ENCODE results near the gene XPO5. TPM values are rescaled to one million over a fixed set of nuclear protein-coding genes. Genes with fewer than 3 reads are reported as not detected.
"Not testable (repeated sequence)": the region's sequence is repeated elsewhere in the genome, so short reads cannot be mapped to it uniquely, and the experiment has no call there.

Gene XPO5
- total RNA-seq, 4 donors from 2014 or later, result 12.9 to 123 (median 29.8) TPM

DNA sequence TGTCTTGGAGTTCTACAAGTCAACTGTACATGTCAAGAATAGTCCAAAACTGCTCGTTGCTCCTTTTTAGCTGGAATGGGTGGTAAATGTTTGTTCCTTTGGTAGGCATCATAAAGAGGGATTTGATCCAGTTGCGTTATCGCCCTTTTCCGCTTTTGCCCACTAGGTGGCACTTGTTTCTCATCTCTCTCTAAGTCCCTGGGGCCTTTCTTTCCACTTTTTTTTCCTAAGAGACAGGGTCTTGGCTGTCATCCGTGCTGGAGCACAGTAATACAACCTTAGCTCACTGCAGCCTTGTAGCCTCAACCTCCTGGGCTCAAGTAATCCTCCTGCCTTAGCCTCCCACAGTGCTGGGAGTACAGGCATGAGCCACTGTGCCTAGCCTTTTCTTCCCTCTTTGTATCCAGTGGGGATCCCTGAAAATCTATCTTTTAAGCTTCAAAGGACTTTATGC, 32.5 kb upstream of the XPO5 start:
- Histone ChIP-seq H3K27me3 (no peaks in the 10 kb centered on the region), H3K27ac (no peak overlapping the region), H3K9me3 (no peaks in the 10 kb centered on the region), H3K4me1 (peaks cover 0 to 8% (median 0%) of the 10 kb centered on the region in 3 donors), H3K36me3 (peaks cover 0 to 68% of the 10 kb centered on the region in 2 donors), H3K4me3 (no peak overlapping the region)
- 1 to 3% methylated on average over 5 of the region's 5 CpGs for WGBS, 2 donors (ENCODE audit: low coverage in 1 of 2)
- peak; percentile 58 for ATAC-seq
- TF ChIP-seq, protein P1, sequence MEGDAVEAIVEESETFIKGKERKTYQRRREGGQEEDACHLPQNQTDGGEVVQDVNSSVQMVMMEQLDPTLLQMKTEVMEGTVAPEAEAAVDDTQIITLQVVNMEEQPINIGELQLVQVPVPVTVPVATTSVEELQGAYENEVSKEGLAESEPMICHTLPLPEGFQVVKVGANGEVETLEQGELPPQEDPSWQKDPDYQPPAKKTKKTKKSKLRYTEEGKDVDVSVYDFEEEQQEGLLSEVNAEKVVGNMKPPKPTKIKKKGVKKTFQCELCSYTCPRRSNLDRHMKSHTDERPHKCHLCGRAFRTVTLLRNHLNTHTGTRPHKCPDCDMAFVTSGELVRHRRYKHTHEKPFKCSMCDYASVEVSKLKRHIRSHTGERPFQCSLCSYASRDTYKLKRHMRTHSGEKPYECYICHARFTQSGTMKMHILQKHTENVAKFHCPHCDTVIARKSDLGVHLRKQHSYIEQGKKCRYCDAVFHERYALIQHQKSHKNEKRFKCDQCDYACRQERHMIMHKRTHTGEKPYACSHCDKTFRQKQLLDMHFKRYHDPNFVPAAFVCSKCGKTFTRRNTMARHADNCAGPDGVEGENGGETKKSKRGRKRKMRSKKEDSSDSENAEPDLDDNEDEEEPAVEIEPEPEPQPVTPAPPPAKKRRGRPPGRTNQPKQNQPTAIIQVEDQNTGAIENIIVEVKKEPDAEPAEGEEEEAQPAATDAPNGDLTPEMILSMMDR (IDR thresholded peaks at IDR 0.05), result peak; percentile 63 to 79 (median 69)
- no peak for TF ChIP-seq POLR2A (IDR thresholded peaks at IDR 0.05)
- TF ChIP-seq POLR2AphosphoS5 (IDR thresholded peaks at IDR 0.05), result peak; percentile 10

DNA sequence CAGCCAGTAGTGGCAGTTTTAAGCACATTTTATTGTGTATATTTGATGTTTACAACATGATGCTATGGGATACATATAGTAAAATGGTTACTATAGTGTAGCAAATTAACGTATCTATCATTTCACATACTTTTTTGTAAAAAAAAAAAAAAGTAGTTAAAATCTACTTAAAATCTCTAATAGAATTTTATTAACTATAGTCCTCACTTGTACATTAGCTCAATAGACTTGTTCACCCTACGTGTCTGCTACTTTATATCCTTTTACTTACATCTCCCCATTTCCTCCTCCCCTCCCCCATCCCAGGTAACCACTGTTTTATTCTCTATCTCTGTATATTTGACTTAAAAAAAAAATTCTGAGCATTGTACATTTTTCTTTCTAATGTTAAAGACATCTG, 30.2 kb upstream of the XPO5 start:
- no peak overlapping the region for H3K27ac ChIP-seq
- no peaks in the 10 kb centered on the region for H3K9me3 ChIP-seq
- H3K4me3 ChIP-seq, result no peak overlapping the region
- peaks cover 0 to 11% (median 0%) of the 10 kb centered on the region in 3 donors for H3K4me1 ChIP-seq
- WGBS, 2 donors (ENCODE audit: low coverage in 1 of 2), result 74 to 87% methylated on average over 2 of the region's 2 CpGs
- no peaks in the 10 kb centered on the region for H3K27me3 ChIP-seq
- TF ChIP-seq, protein P1 (IDR thresholded peaks at IDR 0.05), result no peak
- TF ChIP-seq POLR2AphosphoS5 (IDR thresholded peaks at IDR 0.05) (no peak), EP300 (IDR thresholded peaks at IDR 0.05) (no peak), POLR2A (IDR thresholded peaks at IDR 0.05) (no peak)
- no peak for ATAC-seq
- peaks cover 0 to 68% of the 10 kb centered on the region in 2 donors for H3K36me3 ChIP-seq

DNA sequence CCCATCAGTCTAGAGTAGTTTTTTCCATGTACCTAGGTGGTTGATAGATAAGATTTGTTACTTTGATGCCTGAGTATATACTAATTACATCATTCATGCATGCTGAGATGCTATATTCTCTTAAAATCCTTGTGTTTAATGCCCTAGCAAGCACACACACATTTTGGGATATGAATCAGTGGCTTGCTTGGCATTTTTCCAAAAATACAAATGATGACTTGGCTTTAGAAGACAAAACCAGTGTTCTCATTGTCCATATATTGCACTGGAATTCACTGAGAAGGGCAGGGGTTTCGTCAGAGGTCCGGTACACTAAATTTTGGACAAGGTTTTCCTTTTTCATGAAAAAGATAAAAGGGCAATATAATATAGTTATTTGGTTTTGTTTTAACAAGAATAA, 28.3 kb upstream of the XPO5 start:
- H3K27ac ChIP-seq, result no peak overlapping the region
- TF ChIP-seq EP300 (IDR thresholded peaks at IDR 0.05) (no peak), POLR2A (IDR thresholded peaks at IDR 0.05) (no peak), POLR2AphosphoS5 (IDR thresholded peaks at IDR 0.05) (no peak)
- TF ChIP-seq, protein P1 (IDR thresholded peaks at IDR 0.05), result no peak
- no peak overlapping the region for H3K4me3 ChIP-seq
- no peak for ATAC-seq
- no peaks in the 10 kb centered on the region for H3K27me3 ChIP-seq
- WGBS, 2 donors (ENCODE audit: low coverage in 1 of 2), result 60% methylated on average over 2 of the region's 2 CpGs
- peaks cover 0 to 17% (median 0%) of the 10 kb centered on the region in 3 donors for H3K4me1 ChIP-seq
- no peaks in the 10 kb centered on the region for H3K9me3 ChIP-seq
- peaks cover 0 to 69% of the 10 kb centered on the region in 2 donors for H3K36me3 ChIP-seq

DNA sequence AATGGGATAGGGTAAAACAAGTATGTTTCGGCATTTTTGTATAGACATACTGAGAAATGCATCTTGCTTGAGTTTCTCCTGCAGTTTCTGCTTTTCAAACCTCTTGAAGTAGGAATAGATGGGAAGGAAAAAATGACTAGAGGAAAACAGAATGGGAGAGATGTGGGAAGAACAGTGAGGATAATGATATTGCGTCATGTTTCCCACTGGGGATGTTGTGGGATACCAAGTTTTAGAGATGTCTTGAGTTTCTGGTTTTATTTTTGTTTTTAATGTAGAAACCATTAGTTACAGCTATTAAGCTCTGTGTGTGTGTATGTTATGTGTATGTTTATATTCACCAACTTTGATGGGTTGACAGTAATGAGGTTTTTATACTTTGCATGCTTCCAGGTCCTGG, 24.8 kb upstream of the XPO5 start:
- H3K36me3 ChIP-seq, result peaks cover 0 to 70% of the 10 kb centered on the region in 2 donors
- 91 to 100% methylated on average over 2 of the region's 2 CpGs for WGBS, 2 donors (ENCODE audit: low coverage in 1 of 2)
- no peak for ATAC-seq

DNA sequence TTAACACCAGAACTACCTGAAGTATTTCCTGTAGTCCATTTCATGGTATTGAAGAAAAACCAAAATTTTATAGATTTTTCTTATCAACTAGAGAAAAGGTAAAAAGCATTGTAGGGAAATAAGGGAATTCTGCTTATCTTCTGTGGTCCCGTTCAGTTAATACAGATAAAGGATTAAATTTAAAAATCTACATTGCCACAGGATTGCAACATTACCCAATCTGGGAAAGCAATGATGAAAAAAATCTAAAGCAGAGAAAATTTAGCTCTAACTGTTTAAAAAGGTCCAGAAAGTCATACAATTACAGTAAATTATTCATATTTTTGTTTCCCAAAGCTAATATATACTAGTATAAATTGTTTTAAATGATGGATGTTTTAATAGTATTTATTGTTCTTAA, 18.1 kb upstream of the XPO5 start:
- Histone ChIP-seq H3K9me3 (no peaks in the 10 kb centered on the region), H3K27me3 (no peaks in the 10 kb centered on the region), H3K4me1 (no peaks in the 10 kb centered on the region), H3K4me3 (no peak overlapping the region), H3K36me3 (peaks cover 0 to 47% of the 10 kb centered on the region in 2 donors), H3K27ac (no peak overlapping the region)
- WGBS, 2 donors (ENCODE audit: low coverage in 1 of 2), result 76 to 80% methylated on average over 1 of the region's 1 CpG
- no peak for ATAC-seq
- no peak for TF ChIP-seq EP300 (IDR thresholded peaks at IDR 0.05)
- TF ChIP-seq POLR2A (IDR thresholded peaks at IDR 0.05), result no peak
- no peak for TF ChIP-seq POLR2AphosphoS5 (IDR thresholded peaks at IDR 0.05)
- TF ChIP-seq, protein P1 (IDR thresholded peaks at IDR 0.05), result no peak

More for the DNA sequence above, 24.8 kb upstream of the XPO5 start:
- Histone ChIP-seq H3K27me3 (no peaks in the 10 kb centered on the region), H3K9me3 (no peaks in the 10 kb centered on the region), H3K27ac (no peak overlapping the region), H3K4me1 (peaks cover 0 to 9% (median 0%) of the 10 kb centered on the region in 3 donors), H3K4me3 (no peak overlapping the region)
- TF ChIP-seq, protein P1 (IDR thresholded peaks at IDR 0.05), result no peak
- no peak for TF ChIP-seq POLR2A (IDR thresholded peaks at IDR 0.05)

DNA sequence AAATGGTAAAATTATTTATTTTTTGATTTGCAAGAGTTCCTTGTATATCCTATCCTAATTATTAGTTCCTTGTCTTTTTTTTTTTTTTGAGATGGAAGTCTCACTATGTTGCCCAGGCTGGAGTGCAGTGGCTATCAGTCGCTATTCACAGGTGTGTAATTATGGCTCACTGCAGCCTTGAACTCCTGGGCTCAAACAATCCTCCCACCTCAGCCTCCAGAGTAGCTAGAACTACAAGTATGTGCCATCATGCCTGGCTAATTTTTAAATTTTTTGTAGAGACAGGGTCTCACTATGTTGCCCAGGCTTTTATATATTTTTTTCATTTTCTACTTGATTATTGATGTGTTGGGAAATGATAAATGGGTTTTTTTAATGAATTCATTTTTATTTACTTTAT, 13.7 kb upstream of the XPO5 start:
- H3K27me3 ChIP-seq, H3K9me3 ChIP-seq, ATAC-seq, H3K27ac ChIP-seq, H3K4me1 ChIP-seq, H3K4me3 ChIP-seq: not testable (repeated sequence)
- WGBS, 2 donors (ENCODE audit: low coverage in 1 of 2), result 100% methylated on average over 1 of the region's 1 CpG; no CpG with 5 or more reads in 1 of the 2 donors
- H3K36me3 ChIP-seq, result peaks cover 3 to 71% of the 10 kb centered on the region in 2 donors
